HepG2 (cell line): ENCODE results near the gene ADSS1. TPM values are rescaled to one million over a fixed set of nuclear protein-coding genes. Genes with fewer than 3 reads are reported as not detected.

ENCODE experiments used
- ATAC-seq: fragments of 200-7000 bp; cut with Tn5 transposase; 3 replicates; pipeline ENCODE4 v1.9.1; 2020; ENCODE audit warnings: mild to moderate bottlenecking, moderate library complexity
- BruUV-seq: library from RNA; stranded (reverse); fragments of 400-500 nt; replicated peaks from 2 replicates; lab custom pipeline; 2021; lab: Mats Ljungman, UMichigan
- CTCF ChIA-PET: fragments of 300-600 bp; formaldehyde crosslinking; extraction: SDS; loops from one replicate; lab custom pipeline; 2021; ENCODE audit warnings: low total read pairs, inconsistent platforms, low intra/inter-chr PET ratio; lab: Yijun Ruan, JAX
- POLR2A ChIA-PET: fragments of 350-600 bp; sonication (Branson Sonifier 250); formaldehyde crosslinking; loops from one replicate; lab custom pipeline; 2020; ENCODE audit warnings: antibody characterized with exemption, inconsistent platforms; lab: Yijun Ruan, JAX
- DNase-seq: peaks from one replicate; pipeline ENCODE4 v3.0.0-alpha.2; 2015; ENCODE audit warnings: low spot score
- FAIRE-seq: peaks from 3 replicates; lab custom pipeline; 2011; peaks lifted over from hg19 to GRCh38; lab: Jason Lieb, UNC
- H2AFZ ChIP-seq: one replicate; pipeline ENCODE4 v1.6.1; 2011; ENCODE audit warnings: low read length, inconsistent platforms
- H3K27ac ChIP-seq: fragments of 300-600 bp; 3 replicates; pipeline ENCODE4 v1.8.0; 2011; ENCODE audit warnings: mixed run types, mild to moderate bottlenecking, mixed read lengths, low read length, inconsistent platforms; ENCODE audit not compliant: insufficient read depth; ENCODE audit errors: extremely low read length
- H3K27me3 ChIP-seq, 2 experiments: fragments of 200-600 bp in 1 of 2; 2 replicates in 1 of 2; 3 replicates in 1 of 2; pipeline versions ENCODE4 v1.6.0 to v1.8.0; 2011; ENCODE audit warnings: low read length in 2 of 2, mild to moderate bottlenecking in 2 of 2, moderate library complexity in 2 of 2, inconsistent platforms in 1 of 2; ENCODE audit not compliant: insufficient read depth in 2 of 2, control insufficient read depth in 1 of 2
- H3K36me3 ChIP-seq, 2 experiments: fragments of 200-600 bp in 1 of 2; replicated peaks in 1 of 2; 2 replicates in 1 of 2; 3 replicates in 1 of 2; pipeline versions ENCODE4 v1.5.1 to v1.8.0; 2011; ENCODE audit warnings: low read length in 2 of 2, inconsistent platforms in 1 of 2; ENCODE audit not compliant: insufficient read depth in 2 of 2, control insufficient read depth in 1 of 2
- H3K4me1 ChIP-seq: 2 replicates; pipeline ENCODE4 v1.5.1; 2012; ENCODE audit warnings: low read length, inconsistent platforms; ENCODE audit not compliant: insufficient read depth
- H3K4me2 ChIP-seq: 2 replicates; pipeline ENCODE4 v1.6.0; 2011; ENCODE audit warnings: low read depth, low read length, inconsistent platforms
- H3K4me3 ChIP-seq, 3 experiments: fragments of 200-600 bp in 1 of 3; sonication (generic), shearing (Covaris generic) in 1 of 3; replicated peaks in 1 of 3; 2 replicates each; pipeline ENCODE4 v1.5.1; 2011 to 2016; ENCODE audit warnings: low read length in 3 of 3, inconsistent platforms in 2 of 3, low read depth in 2 of 3, mild to moderate bottlenecking in 2 of 3, control low read depth in 1 of 3, mixed read lengths in 1 of 3; ENCODE audit not compliant: insufficient read depth in 1 of 3
- H3K79me2 ChIP-seq: one replicate; pipeline ENCODE4 v1.6.1; 2011; ENCODE audit warnings: low read length, inconsistent platforms; ENCODE audit not compliant: insufficient read depth
- H3K9ac ChIP-seq: 2 replicates; pipeline ENCODE4 v1.6.0; 2011; ENCODE audit warnings: mild to moderate bottlenecking, low read depth, low read length, inconsistent platforms; ENCODE audit not compliant: insufficient read depth
- H3K9me3 ChIP-seq: 2 replicates; pipeline ENCODE4 v1.5.1; 2012; ENCODE audit warnings: mild to moderate bottlenecking, low read length
- H4K20me1 ChIP-seq: 2 replicates; pipeline ENCODE4 v1.6.0; 2011; ENCODE audit warnings: inconsistent platforms, mild to moderate bottlenecking, low read length, moderate library complexity; ENCODE audit not compliant: insufficient read depth
- AGO2 ChIP-seq: fragments of 200-400 bp; formaldehyde crosslinking; optimal IDR thresholded peaks from 2 replicates; pipeline ENCODE3; 2017; ENCODE audit warnings: mild to moderate bottlenecking, low read depth, low read length, moderate library complexity
- AKAP8 ChIP-seq: sonication (generic); formaldehyde crosslinking; IDR thresholded peaks from 2 replicates; pipeline ENCODE4 v1.5.1; 2020; ENCODE audit warnings: mild to moderate bottlenecking, missing genetic modification reagents
- BCLAF1 ChIP-seq: fragments of 450-650 bp; IDR thresholded peaks from 2 replicates; pipeline ENCODE4 v1.6.1; 2017; ENCODE audit warnings: mild to moderate bottlenecking
- ELF1 ChIP-seq: sonication (generic); formaldehyde crosslinking; IDR thresholded peaks from 2 replicates; pipeline ENCODE4 v1.4.0; 2020; ENCODE audit warnings: missing genetic modification reagents
- FIP1L1 ChIP-seq: fragments of 200-400 bp; formaldehyde crosslinking; IDR thresholded peaks from 2 replicates; pipeline ENCODE4 v1.6.1; 2018; ENCODE audit warnings: low read depth, mild to moderate bottlenecking, low read length, moderate library complexity, borderline replicate concordance; ENCODE audit not compliant: insufficient read depth
- KDM6A ChIP-seq: IDR thresholded peaks from 2 replicates; pipeline ENCODE4 v1.6.1; 2016; ENCODE audit warnings: low read depth
- ZBED4 ChIP-seq: sonication (generic); formaldehyde crosslinking; IDR thresholded peaks from 2 replicates; pipeline ENCODE4 v1.4.0; 2020; ENCODE audit warnings: missing genetic modification reagents, borderline replicate concordance
- ZNF687 ChIP-seq: sonication (generic); formaldehyde crosslinking; IDR thresholded peaks from 2 replicates; pipeline ENCODE4 v1.5.1; 2020; ENCODE audit warnings: mild to moderate bottlenecking, missing genetic modification reagents, moderate library complexity
- ZNF768 ChIP-seq: sonication (generic); formaldehyde crosslinking; IDR thresholded peaks from 2 replicates; pipeline ENCODE4 v1.4.0; 2020; ENCODE audit warnings: missing genetic modification reagents
- ZNF770 ChIP-seq: sonication (generic); formaldehyde crosslinking; IDR thresholded peaks from 2 replicates; pipeline ENCODE4 v1.5.0; 2020; ENCODE audit warnings: mild to moderate bottlenecking, missing genetic modification reagents
- ZNF773 ChIP-seq: sonication (generic); formaldehyde crosslinking; IDR thresholded peaks from 2 replicates; pipeline ENCODE4 v1.4.0; 2020; ENCODE audit warnings: missing genetic modification reagents, borderline replicate concordance
- WGBS: methylation state at CpG from one replicate; pipeline ENCODE4 v1.1.6; 2017; ENCODE audit warnings: low lambda C conversion rate; 5-methylcytosine and 5-hydroxymethylcytosine counted together
- in situ Hi-C: cut with HindIII; loops from 2 replicates; pipeline ENCODE4 v1.10.0; 2017; ENCODE audit warnings: low pct_unique_long_range_greater_than_20kb; ENCODE audit not compliant: extremely low pct_ligation_motif_present
- intact Hi-C: fragments of 100-400 bp; cut with micrococcal nuclease; formaldehyde crosslinking; loops from one replicate; pipeline ENCODE4 v1.10.0; 2022; ENCODE audit not compliant: unreplicated experiment
- polyA plus RNA-seq, 8 experiments: library from polyadenylated mRNA; depleted of rRNA in 3 of 8; stranded (reverse) in 7 of 8; unstranded in 1 of 8; fragments of >200 nt; fragmentation: Illumina TruSeq in 4 of 8; extraction: Trizol in 4 of 8; gene quantifications; 2 replicates each; pipeline versions ENCODE4 v1.2.1 to v1.2.3, GENCODE V29; 2011 to 2016; ENCODE audit warnings: low read depth in 4 of 8, missing spikeins in 1 of 8, mixed read lengths in 1 of 8; ENCODE audit not compliant: insufficient read depth in 1 of 8
- total RNA-seq, 5 experiments: library from RNA; depleted of rRNA; stranded (reverse); fragments of >200 nt; fragmentation: Illumina TruSeq; extraction: Trizol; gene quantifications; 2 replicates each; pipeline ENCODE4 v1.2.3, GENCODE V29; 2016; ENCODE audit warnings: low read depth in 1 of 5

Gene ADSS1
- total and polyA plus RNA-seq, 2 of the 13 experiments (the other 11 are each of a cell fraction or from before 2014, with no cell fraction given): 1.0 to 36.7 TPM

- H3K9me3 ChIP-seq: no peaks in the 10 kb centered on the region
- peaks cover 17% of the 10 kb centered on the region for H3K4me1 ChIP-seq
- in situ Hi-C loops: no loop called here
- H3K79me2 ChIP-seq: peaks cover 4% of the 10 kb centered on the region
- H3K9ac ChIP-seq: no peak overlapping the region
- no peak for FAIRE-seq
- intact Hi-C loops: no loop called here
- no peak overlapping the region for H2AFZ ChIP-seq
- ChIA-PET POLR2A (interaction anchor here (1.7 kb wide), 1 partner anchor 19 kb away, joined by 4 read pairs; no protein-coding TSS in a partner anchor), CTCF (no interaction called here)
- DNase-seq: no peak
- H3K27ac ChIP-seq: no peak overlapping the region
- peaks cover 16 to 25% of the 10 kb centered on the region in 2 experiments; a peak in 3 of 5 replicates for H3K36me3 ChIP-seq
- 100% methylated on average over 4 of the region's 7 CpGs for WGBS
- 0 out of 2 replicates have a peak, but pooled peaks cover 5% of the 10 kb centered on the region for H4K20me1 ChIP-seq
- H3K27me3 ChIP-seq: no peaks in the 10 kb centered on the region
- H3K4me3 ChIP-seq: no peak overlapping the region
- no peak for ATAC-seq
- no TSS peak for BruUV-seq
- no peak overlapping the region for H3K4me2 ChIP-seq
- TF ChIP-seq ZNF768 (CRISPR knock-in tag) (peak; percentile 67; the same call in 1 of the 2 replicates), ZBED4 (CRISPR knock-in tag) (no peak), KDM6A (CRISPR knock-in tag) (no peak), ZNF687 (CRISPR knock-in tag) (peak; percentile 44), ZNF773 (CRISPR knock-in tag) (no peak), AGO2 (peak; percentile 25), ELF1 (CRISPR knock-in tag) (no peak), ZNF770 (peak; percentile 84), BCLAF1 (no peak), AKAP8 (CRISPR knock-in tag) (0 out of 2 replicates have a peak, but pooled peaks have one; percentile 30), FIP1L1 (no peak)
Measured at GRCh38 chr14:104787736-104788135, 63.7 kb downstream of the ADSS1 start.
